ENCODE results near the gene ELF1.

GRCh38 chr13:40983259-40983658 lies 35.9 kb downstream of the ELF1 start:
- TF ChIP-seq CTCF (IDR thresholded peaks at IDR 0.05): no peak
- TF ChIP-seq REST (IDR thresholded peaks at IDR 0.05; ENCODE audit: insufficient read depth in 1 of 2, low read depth in 2 of 2, low read length in 1 of 2): no peak

Data from Panc1 (cell line).